Measurements from ENCODE around the gene MRPL43.

GRCh38 chr10:100965820-100966219 is 21.5 kb downstream of the MRPL43 start:
- TF ChIP-seq POLR2A (IDR thresholded peaks at IDR 0.05) (no peak), CTCF (IDR thresholded peaks at IDR 0.05) (no peak)

Data from adrenal gland (tissue), 5 donors.